ENCODE measurements around the gene IL24. TPM values are rescaled to one million over a fixed set of nuclear protein-coding genes. Genes with fewer than 3 reads are reported as not detected.

The IL24 gene
- polyA plus RNA-seq, 3 donors: 0.16 TPM; not detected in 2

GRCh38 chr1:206918076-206918475 is 20.8 kb downstream of the IL24 start:
- peak overlapping the region in 1 of 2 donors; percentile 14 for H3K4me3 Mint-ChIP-seq
- peaks cover 13% of the 10 kb centered on the region for H3K4me1 Mint-ChIP-seq
- Histone ChIP-seq H4K20me1 (ENCODE audit: insufficient read depth, low read length) (no peaks in the 10 kb centered on the region), H3K27me3 (ENCODE audit: control insufficient read depth in 2 of 2, insufficient read depth in 2 of 2, low read length in 2 of 2) (peaks cover 0 to 7% of the 10 kb centered on the region in 2 donors), H3K4me1 (ENCODE audit: control insufficient read depth in 1 of 2, insufficient read depth in 2 of 2, low read length in 2 of 2) (peaks cover 25% of the 10 kb centered on the region in 2 donors), H3K4me3 (replicated peaks in 1 of 3; ENCODE audit: low read depth in 2 of 3, low read length in 3 of 3) (no peak overlapping the region), H3K9ac (ENCODE audit: insufficient read depth, low read length, poor library complexity, severe bottlenecking) (no peak overlapping the region), H3K36me3 (replicated peaks in 1 of 2; ENCODE audit: control insufficient read depth in 1 of 2, insufficient read depth in 2 of 2, low read length in 2 of 2) (no peaks in the 10 kb centered on the region), H3K79me2 (ENCODE audit: insufficient read depth, low read length) (no peaks in the 10 kb centered on the region), H2AFZ (ENCODE audit: insufficient read depth, low read depth, low read length, poor library complexity, severe bottlenecking) (no peak overlapping the region), H3K9me3 (replicated peaks in 1 of 2; ENCODE audit: control insufficient read depth in 1 of 2, insufficient read depth in 1 of 2, low read length in 2 of 2) (no peaks in the 10 kb centered on the region), H3K27ac (ENCODE audit: low read depth in 1 of 2, low read length in 2 of 2) (no peak overlapping the region), H3K4me2 (replicated peaks; ENCODE audit: extremely low read depth, low read length, poor library complexity, severe bottlenecking) (no peak overlapping the region)
- no peak for TF ChIP-seq CTCF (IDR thresholded peaks at IDR 0.05)
- H3K27me3 Mint-ChIP-seq (ENCODE audit: low read depth in 3 of 3): peaks cover 4 to 13% (median 13%) of the 10 kb centered on the region in 3 donors
- intact Hi-C loops (cut with micrococcal nuclease): loop anchor here (10.0 kb wide), 2 partner anchors 57 to 283 kb away; partner anchors contain the start of genes DYRK3 (in 2 of the 2) and FCAMR (in 1 of the 2)
- H3K27ac Mint-ChIP-seq: peak overlapping the region in 1 of 7 donors; percentile 21
- 61% methylated on average over 3 of the region's 3 CpGs for WGBS (ENCODE audit: insufficient coverage)
- no peak for DNase-seq
- H3K9me3 Mint-ChIP-seq: peaks cover 0 to under 1% (median 0%) of the 10 kb centered on the region in 7 donors
- H3K36me3 Mint-ChIP-seq: peaks cover 0 to 6% of the 10 kb centered on the region in 2 donors

DNA sequence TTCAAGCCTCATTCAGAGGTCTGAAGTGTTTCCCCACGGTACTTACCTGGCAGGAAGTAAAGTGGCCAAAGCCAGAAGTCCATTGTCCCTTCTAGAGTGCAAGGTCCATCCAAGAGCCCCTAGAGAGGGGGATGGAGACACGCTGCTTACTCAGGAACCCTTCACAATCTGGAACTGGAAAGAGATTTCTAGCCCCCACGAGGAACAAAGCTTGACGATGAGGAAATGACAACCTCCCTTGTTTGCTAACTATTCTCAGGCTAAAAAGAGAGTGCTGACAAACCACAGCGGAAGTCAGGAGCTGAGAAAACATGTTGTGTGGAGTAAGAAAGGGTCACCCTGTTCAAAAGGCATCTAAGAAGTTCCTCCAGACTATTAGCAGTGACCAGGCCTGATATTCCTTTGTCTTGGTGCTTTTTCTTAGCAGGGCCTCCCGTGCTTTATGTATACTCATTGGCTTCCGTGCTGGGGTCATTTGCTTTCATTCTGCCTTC is 24.6 kb downstream of the IL24 start, which contains the start of gene FCMR:
Gene FCMR, minus strand, starts transcription at position 170 of the 494 bp plus-strand sequence. Its CDS starts 87 bp downstream, at position 83.
- no peaks in the 10 kb centered on the region for H3K36me3 ChIP-seq (replicated peaks in 1 of 2; ENCODE audit: control insufficient read depth in 1 of 2, insufficient read depth in 2 of 2, low read length in 2 of 2)
- H3K36me3 Mint-ChIP-seq: peaks cover 0 to 6% of the 10 kb centered on the region in 2 donors
- H3K79me2 ChIP-seq (ENCODE audit: insufficient read depth, low read length): no peaks in the 10 kb centered on the region
- H4K20me1 ChIP-seq (ENCODE audit: insufficient read depth, low read length): no peaks in the 10 kb centered on the region
- peak within 1 kb of the TSS; percentile 37 for H3K4me2 ChIP-seq (replicated peaks; ENCODE audit: extremely low read depth, low read length, poor library complexity, severe bottlenecking)
- peak within 1 kb of the TSS; percentile 1 for H3K9ac ChIP-seq (ENCODE audit: insufficient read depth, low read length, poor library complexity, severe bottlenecking)
- peak; percentile 70 to 78 (median 71) for DNase-seq
- H3K27ac Mint-ChIP-seq: peak within 1 kb of the TSS in 5 of 7 donors; percentile 66 to 82 (median 75)
- peaks cover 3% of the 10 kb centered on the region for H3K4me1 Mint-ChIP-seq
- intact Hi-C loops (cut with micrococcal nuclease): no loop called here
- peak within 1 kb of the TSS; percentile 50 to 67 for H3K27ac ChIP-seq (ENCODE audit: low read depth in 1 of 2, low read length in 2 of 2)
- peaks cover 0 to 3% (median 3%) of the 10 kb centered on the region in 3 donors for H3K27me3 Mint-ChIP-seq (ENCODE audit: low read depth in 3 of 3)
- peaks cover 57 to 60% of the 10 kb centered on the region in 2 donors for H3K4me1 ChIP-seq (ENCODE audit: control insufficient read depth in 1 of 2, insufficient read depth in 2 of 2, low read length in 2 of 2)
- no peaks in the 10 kb centered on the region for H3K9me3 ChIP-seq (replicated peaks in 1 of 2; ENCODE audit: control insufficient read depth in 1 of 2, insufficient read depth in 1 of 2, low read length in 2 of 2)
- H2AFZ ChIP-seq (ENCODE audit: insufficient read depth, low read depth, low read length, poor library complexity, severe bottlenecking): peak within 1 kb of the TSS; percentile 18
- H3K9me3 Mint-ChIP-seq: no peaks in the 10 kb centered on the region
- TF ChIP-seq CTCF (IDR thresholded peaks at IDR 0.05): no peak
- 0% methylated on average over 1 of the region's 7 CpGs for WGBS (ENCODE audit: insufficient coverage)
- peak within 1 kb of the TSS in 1 of 3 experiments; percentile 41 for H3K4me3 ChIP-seq (replicated peaks in 1 of 3; ENCODE audit: low read depth in 2 of 3, low read length in 3 of 3)
- H3K27me3 ChIP-seq (ENCODE audit: control insufficient read depth in 2 of 2, insufficient read depth in 2 of 2, low read length in 2 of 2): no peaks in the 10 kb centered on the region
- peak within 1 kb of the TSS; percentile 39 to 59 for H3K4me3 Mint-ChIP-seq

All from CD14-positive monocyte (primary cell).